Thyroid gland (tissue), 4 donors: ENCODE results near the gene TRPC6. TPM values are rescaled to one million over a fixed set of nuclear protein-coding genes. Genes with fewer than 3 reads are reported as not detected.
A peak's percentile ranks its signal among the peaks of the same experiment; 100 is the strongest.

Experiments
- DNase-seq, 2 donors: peaks; one replicate each; pipeline ENCODE4 v3.0.0-alpha.2; 2019
- H3K27ac ChIP-seq, 3 donors: fragments of 200-600 bp; sonication (generic); 1 replicate in 2 of 3; 2 replicates in 1 of 3; pipeline ENCODE4 v1.5.1; 2016 to 2019; ENCODE audit warnings: mild to moderate bottlenecking in 1 of 3, moderate library complexity in 1 of 3
- H3K27me3 ChIP-seq: fragments of 200-600 bp; sonication (generic); one replicate; pipeline ENCODE4 v1.5.1; 2019
- H3K36me3 ChIP-seq, 2 donors: fragments of 200-600 bp; sonication (generic); one replicate each; pipeline ENCODE4 v1.5.1; 2016 to 2019
- H3K4me1 ChIP-seq, 2 donors: fragments of 200-600 bp; sonication (generic); one replicate each; pipeline ENCODE4 v1.5.1; 2017 to 2019
- H3K4me3 ChIP-seq, 3 donors: fragments of 200-600 bp; sonication (generic); replicated peaks in 1 of 3; 1 replicate in 2 of 3; 2 replicates in 1 of 3; pipeline ENCODE4 v1.5.1; 2016; ENCODE audit warnings: mild to moderate bottlenecking in 1 of 3
- H3K9me3 ChIP-seq: fragments of 200-600 bp; sonication (generic); one replicate; pipeline ENCODE4 v1.5.1; 2017
- POLR2A ChIP-seq, 2 donors: fragments of 450-650 bp; IDR thresholded peaks; one replicate each; pipeline ENCODE4 v1.6.1; 2017; ENCODE audit warnings: antibody characterized with exemption in 2 of 2, mild to moderate bottlenecking in 2 of 2, moderate library complexity in 1 of 2
- WGBS, 2 donors: methylation state at CpG; one replicate each; pipeline ENCODE4 v1.1.5; 2017; 5-methylcytosine and 5-hydroxymethylcytosine counted together
- intact Hi-C: fragments of 100-400 bp; cut with DNase I; formaldehyde crosslinking; loops from one replicate; pipeline ENCODE4 v1.15.1; 2023
- total RNA-seq, 4 donors: library from RNA; depleted of rRNA; stranded (reverse); fragments of >200 nt; gene quantifications; one replicate each; pipeline ENCODE4 v1.2.3, GENCODE V29; 2016
- TF ChIP-seq, protein P1 (sequence below), 6 experiments: fragments of 200-600 bp in 3 of 6; fragments of 450-650 bp in 3 of 6; sonication (generic) in 3 of 6; IDR thresholded peaks; one replicate each; pipeline ENCODE4 v1.5.1; 2016 to 2019; ENCODE audit warnings: antibody characterized with exemption in 6 of 6, mild to moderate bottlenecking in 2 of 6, inconsistent platforms in 1 of 6, moderate library complexity in 1 of 6

The TRPC6 gene
- total RNA-seq, 4 donors from 2014 or later: 14.1 to 28.4 (median 19.4) TPM

DNA sequence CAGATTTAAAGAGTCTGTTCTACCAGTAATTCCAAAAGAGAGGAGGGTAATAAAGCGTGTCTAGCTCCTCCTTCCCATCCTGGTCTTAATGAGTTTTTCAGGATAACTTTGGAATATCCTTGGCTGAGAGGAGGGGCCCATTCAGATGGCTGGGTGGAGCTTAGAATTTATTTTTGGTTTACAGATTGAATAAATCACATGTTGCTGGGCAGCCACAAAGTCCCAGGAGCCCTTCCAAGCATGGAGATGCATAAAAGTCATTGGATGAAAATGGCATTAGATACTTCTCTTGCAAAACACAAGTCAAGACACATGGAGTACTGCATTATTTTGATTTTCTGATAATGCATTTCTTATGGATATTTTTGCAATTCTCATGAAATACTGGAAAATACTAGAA lies 139.0 kb downstream of the TRPC6 start:
- TF ChIP-seq, protein P1, sequence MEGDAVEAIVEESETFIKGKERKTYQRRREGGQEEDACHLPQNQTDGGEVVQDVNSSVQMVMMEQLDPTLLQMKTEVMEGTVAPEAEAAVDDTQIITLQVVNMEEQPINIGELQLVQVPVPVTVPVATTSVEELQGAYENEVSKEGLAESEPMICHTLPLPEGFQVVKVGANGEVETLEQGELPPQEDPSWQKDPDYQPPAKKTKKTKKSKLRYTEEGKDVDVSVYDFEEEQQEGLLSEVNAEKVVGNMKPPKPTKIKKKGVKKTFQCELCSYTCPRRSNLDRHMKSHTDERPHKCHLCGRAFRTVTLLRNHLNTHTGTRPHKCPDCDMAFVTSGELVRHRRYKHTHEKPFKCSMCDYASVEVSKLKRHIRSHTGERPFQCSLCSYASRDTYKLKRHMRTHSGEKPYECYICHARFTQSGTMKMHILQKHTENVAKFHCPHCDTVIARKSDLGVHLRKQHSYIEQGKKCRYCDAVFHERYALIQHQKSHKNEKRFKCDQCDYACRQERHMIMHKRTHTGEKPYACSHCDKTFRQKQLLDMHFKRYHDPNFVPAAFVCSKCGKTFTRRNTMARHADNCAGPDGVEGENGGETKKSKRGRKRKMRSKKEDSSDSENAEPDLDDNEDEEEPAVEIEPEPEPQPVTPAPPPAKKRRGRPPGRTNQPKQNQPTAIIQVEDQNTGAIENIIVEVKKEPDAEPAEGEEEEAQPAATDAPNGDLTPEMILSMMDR (IDR thresholded peaks at IDR 0.05): no peak
- TF ChIP-seq POLR2A (IDR thresholded peaks at IDR 0.05): no peak
- Histone ChIP-seq H3K4me3 (no peak overlapping the region), H3K27me3 (no peaks in the 10 kb centered on the region), H3K4me1 (peaks cover 16 to 20% of the 10 kb centered on the region in 2 donors), H3K27ac (no peak overlapping the region), H3K36me3 (no peaks in the 10 kb centered on the region), H3K9me3 (no peaks in the 10 kb centered on the region)
- intact Hi-C loops: no loop called here
- no peak for DNase-seq
- WGBS, 2 donors: 43 to 65% methylated on average over 1 of the region's 1 CpG

DNA sequence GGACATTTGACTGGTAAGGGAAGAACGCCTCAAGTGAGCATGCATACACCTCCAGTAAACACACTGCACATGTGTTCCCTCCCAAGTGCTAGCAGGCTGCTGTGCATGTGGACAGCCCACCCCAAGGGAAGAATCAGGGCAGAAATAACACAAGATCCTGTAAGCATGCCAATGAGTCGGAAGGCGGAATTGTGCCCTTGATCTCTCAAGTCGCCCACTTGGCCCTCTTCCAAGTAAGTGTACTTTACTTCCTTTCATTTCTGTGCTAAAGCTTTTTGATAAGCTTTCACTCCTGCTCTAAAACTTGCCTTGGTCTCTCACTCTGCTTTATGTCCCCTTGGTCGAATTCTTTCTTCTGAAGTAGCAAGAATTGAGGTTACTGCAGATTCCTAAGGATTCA lies 139.6 kb downstream of the TRPC6 start:
- Histone ChIP-seq H3K4me3 (no peak overlapping the region), H3K27ac (no peak overlapping the region), H3K27me3 (no peaks in the 10 kb centered on the region), H3K9me3 (no peaks in the 10 kb centered on the region), H3K36me3 (no peaks in the 10 kb centered on the region), H3K4me1 (peaks cover 16 to 20% of the 10 kb centered on the region in 2 donors)
- 5 to 9% methylated on average over 5 of the region's 5 CpGs for WGBS, 2 donors
- intact Hi-C loops: no loop called here
- no peak for TF ChIP-seq POLR2A (IDR thresholded peaks at IDR 0.05)
- TF ChIP-seq, protein P1 (IDR thresholded peaks at IDR 0.05): no peak
- DNase-seq: peak; percentile 59

DNA sequence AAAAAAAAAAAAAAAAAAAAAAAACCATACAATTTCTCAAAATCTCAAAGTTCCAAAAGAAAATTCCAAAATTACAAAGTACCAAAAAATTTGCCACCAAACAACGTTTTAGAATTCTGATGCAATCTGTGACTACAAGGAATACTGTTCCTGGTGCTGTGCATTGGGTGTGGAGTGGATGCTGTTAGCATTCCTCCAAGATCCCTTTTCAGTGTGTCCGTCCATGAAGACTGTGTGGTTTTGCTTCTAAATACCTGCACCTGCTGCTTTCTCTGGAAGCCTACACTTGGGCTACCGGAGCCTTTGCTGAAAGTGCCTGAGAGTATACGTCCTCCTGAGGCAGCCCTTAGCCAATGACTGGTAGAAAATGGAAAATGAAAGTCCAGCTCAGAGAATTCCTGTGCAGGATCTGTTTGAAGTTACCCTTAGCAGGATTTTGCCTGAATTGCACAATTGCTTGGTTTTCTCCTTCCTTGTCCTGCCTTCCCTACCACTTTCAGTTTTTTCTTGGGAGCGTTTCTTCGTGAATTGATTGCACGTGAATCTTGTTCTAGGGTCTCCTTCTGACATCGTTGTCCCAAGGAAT lies 140.8 kb downstream of the TRPC6 start:
- Histone ChIP-seq H3K9me3 (no peaks in the 10 kb centered on the region), H3K4me3 (no peak overlapping the region), H3K36me3 (no peaks in the 10 kb centered on the region), H3K27ac (no peak overlapping the region), H3K4me1 (peaks cover 16 to 20% of the 10 kb centered on the region in 2 donors), H3K27me3 (no peaks in the 10 kb centered on the region)
- WGBS, 2 donors: 78 to 80% methylated on average over 8 of the region's 8 CpGs
- intact Hi-C loops: no loop called here
- DNase-seq: no peak
- no peak for TF ChIP-seq POLR2A (IDR thresholded peaks at IDR 0.05)
- TF ChIP-seq, protein P1 (IDR thresholded peaks at IDR 0.05): no peak

DNA sequence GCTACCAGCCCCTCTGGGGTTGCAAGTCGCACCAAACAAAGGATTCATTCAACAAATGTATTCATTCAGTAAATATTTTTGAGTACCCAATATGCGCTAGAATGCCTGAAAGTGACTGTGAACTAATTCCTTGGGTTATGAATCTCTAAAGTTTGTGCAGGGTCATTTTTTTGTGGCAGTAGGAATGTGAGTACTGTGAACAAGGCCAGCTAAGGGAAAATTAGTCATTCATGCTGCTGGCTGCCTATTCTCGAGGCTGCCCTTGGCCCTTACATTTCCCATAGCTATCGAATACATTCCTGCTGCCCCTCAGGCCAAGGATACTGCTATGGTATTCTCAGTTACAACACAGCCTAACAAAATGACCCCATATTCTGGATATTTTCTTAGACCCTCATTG lies 141.6 kb downstream of the TRPC6 start:
- Histone ChIP-seq H3K27me3 (no peaks in the 10 kb centered on the region), H3K9me3 (no peaks in the 10 kb centered on the region), H3K27ac (peak overlapping the region in 2 of 3 donors; percentile 30), H3K36me3 (no peaks in the 10 kb centered on the region), H3K4me1 (peaks cover 16 to 20% of the 10 kb centered on the region in 2 donors), H3K4me3 (no peak overlapping the region)
- intact Hi-C loops: no loop called here
- WGBS, 2 donors: 78 to 79% methylated on average over 4 of the region's 4 CpGs
- TF ChIP-seq POLR2A (IDR thresholded peaks at IDR 0.05): no peak
- TF ChIP-seq, protein P1 (IDR thresholded peaks at IDR 0.05): no peak
- no peak for DNase-seq

DNA sequence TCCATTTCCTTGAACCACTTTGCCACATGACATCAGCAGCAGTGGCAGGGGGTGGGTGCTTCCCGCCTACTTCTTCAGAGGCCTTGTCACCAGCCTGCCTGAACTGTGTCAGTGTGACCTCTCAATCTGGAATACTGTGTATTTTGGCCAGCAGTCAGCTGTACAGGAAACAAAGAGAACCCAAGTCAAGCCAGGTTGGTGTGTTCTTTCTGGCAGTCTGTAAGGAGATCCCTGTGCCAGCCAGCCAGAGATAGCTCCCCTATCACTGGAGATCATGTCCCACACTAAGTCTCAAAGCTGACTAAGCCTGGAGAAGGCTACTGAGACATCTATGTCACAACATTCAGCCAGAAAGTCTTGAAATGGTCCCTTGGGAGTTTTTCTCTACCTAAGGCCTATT lies 142.1 kb downstream of the TRPC6 start:
- intact Hi-C loops: no loop called here

More for the DNA sequence above, 142.1 kb downstream of the TRPC6 start:
- no peak overlapping the region for H3K4me3 ChIP-seq
- H3K4me1 ChIP-seq: peaks cover 16 to 20% of the 10 kb centered on the region in 2 donors
- H3K27ac ChIP-seq: peak overlapping the region in 2 of 3 donors; percentile 30
- no peaks in the 10 kb centered on the region for H3K9me3 ChIP-seq
- no peaks in the 10 kb centered on the region for H3K27me3 ChIP-seq
- no peak for TF ChIP-seq POLR2A (IDR thresholded peaks at IDR 0.05)
- TF ChIP-seq, protein P1 (IDR thresholded peaks at IDR 0.05): no peak
- DNase-seq: peak; percentile 62 to 65
- no peaks in the 10 kb centered on the region for H3K36me3 ChIP-seq
- 50 to 57% methylated on average over 1 of the region's 1 CpG for WGBS, 2 donors
